Activated CD4-positive, alpha-beta T cell treated with anti-CD3 and anti-CD28 coated beads, Interleukin-2, amount 10 ng/mL, durations not matched to agents 7 days and 5 days (primary cell): ENCODE measurements around the gene NAA60. TPM values are rescaled to one million over a fixed set of nuclear protein-coding genes. Genes with fewer than 3 reads are reported as not detected.

ENCODE experiments used
- CTCF ChIA-PET: fragments of 350-600 bp; sonication (Branson Sonifier 250); formaldehyde crosslinking; loops from one replicate; lab custom pipeline; 2021; ENCODE audit warnings: antibody characterized with exemption; lab: Charles Lee
- POLR2A ChIA-PET: fragments of 350-600 bp; sonication (Branson Sonifier 250); formaldehyde crosslinking; loops from one replicate; lab custom pipeline; 2021; ENCODE audit warnings: antibody characterized with exemption; lab: Charles Lee
- DNase-seq: peaks from one replicate; pipeline ENCODE4 v3.0.0-alpha.2; 2020
- H3K27ac Mint-ChIP-seq: one replicate; pipeline ENCODE4 v1.8.0; 2021; ENCODE audit warnings: mild to moderate bottlenecking, moderate library complexity, mixed read lengths
- H3K27me3 Mint-ChIP-seq: one replicate; pipeline ENCODE4 v1.8.0; 2021; ENCODE audit warnings: mixed read lengths
- H3K36me3 Mint-ChIP-seq: one replicate; pipeline ENCODE4 v1.8.0; 2021; ENCODE audit warnings: low read depth, mixed read lengths
- H3K4me1 Mint-ChIP-seq: one replicate; pipeline ENCODE4 v1.8.0; 2021; ENCODE audit warnings: mixed read lengths
- H3K4me3 Mint-ChIP-seq: one replicate; pipeline ENCODE4 v1.8.0; 2021; ENCODE audit warnings: mild to moderate bottlenecking, moderate library complexity, mixed read lengths
- H3K9me3 Mint-ChIP-seq: one replicate; pipeline ENCODE4 v1.8.0; 2021; ENCODE audit warnings: mixed read lengths
- total RNA-seq, 2 experiments: library from RNA; stranded (reverse); gene quantifications; one replicate each; pipeline ENCODE4 v1.2.3, GENCODE V29; 2021

The NAA60 gene
- total RNA-seq, 2 experiments from 2014 or later = 42.6 to 59.1 TPM

DNA sequence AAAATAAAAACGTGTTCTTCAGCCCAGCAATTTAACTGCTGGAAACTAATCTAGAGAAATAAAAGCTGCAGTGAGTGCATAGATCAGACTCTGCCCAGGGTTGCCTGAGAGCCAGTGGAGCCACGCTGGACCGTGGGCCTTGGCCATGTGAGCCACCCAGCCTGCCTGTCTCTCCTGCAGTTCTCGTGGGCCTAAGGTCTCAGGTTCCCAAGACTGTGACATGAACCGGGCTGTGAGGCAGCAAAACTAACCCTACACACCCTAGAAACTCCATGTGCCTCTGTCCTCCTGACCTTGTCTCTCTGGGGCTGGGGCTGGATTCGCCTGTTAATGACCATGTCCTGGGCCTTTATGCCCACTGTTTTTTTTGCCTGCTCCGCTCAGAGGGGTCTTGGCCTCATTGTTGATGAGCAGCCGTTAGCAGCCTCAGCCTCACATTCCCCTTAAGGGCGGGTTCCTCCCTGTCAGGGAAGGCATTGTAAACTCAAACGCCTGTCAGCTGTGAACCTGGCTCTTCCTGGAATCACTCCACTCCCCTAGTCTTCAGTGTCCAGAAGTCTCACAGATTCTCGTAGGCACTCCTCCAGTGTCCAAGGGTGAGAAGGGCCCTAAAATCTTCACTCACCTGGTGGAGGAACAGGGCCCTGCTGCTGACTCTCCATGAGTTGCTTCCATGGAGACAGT is 34.9 kb downstream of the NAA60 start:
- no peak overlapping the region for H3K27ac Mint-ChIP-seq
- CTCF ChIA-PET = no interaction called here
- peaks cover 39% of the 10 kb centered on the region for H3K36me3 Mint-ChIP-seq
- no peaks in the 10 kb centered on the region for H3K4me1 Mint-ChIP-seq
- no peak overlapping the region for H3K4me3 Mint-ChIP-seq
- no peaks in the 10 kb centered on the region for H3K27me3 Mint-ChIP-seq
- no peak for DNase-seq
- H3K9me3 Mint-ChIP-seq = no peaks in the 10 kb centered on the region
- POLR2A ChIA-PET = no interaction called here

- ChIA-PET CTCF (interaction anchor here (1.0 kb wide), 1 partner anchor 11 kb away, joined by 3 read pairs; no protein-coding TSS in a partner anchor), POLR2A (no interaction called here)
- Mint-ChIP-seq H3K4me3 (no peak overlapping the region), H3K9me3 (no peaks in the 10 kb centered on the region), H3K4me1 (no peaks in the 10 kb centered on the region), H3K36me3 (peaks cover 43% of the 10 kb centered on the region), H3K27ac (no peak overlapping the region), H3K27me3 (no peaks in the 10 kb centered on the region)
- DNase-seq = no peak
These were observed 36.3 kb downstream of the NAA60 start for GRCh38 chr16:3479654-3480216.

DNA sequence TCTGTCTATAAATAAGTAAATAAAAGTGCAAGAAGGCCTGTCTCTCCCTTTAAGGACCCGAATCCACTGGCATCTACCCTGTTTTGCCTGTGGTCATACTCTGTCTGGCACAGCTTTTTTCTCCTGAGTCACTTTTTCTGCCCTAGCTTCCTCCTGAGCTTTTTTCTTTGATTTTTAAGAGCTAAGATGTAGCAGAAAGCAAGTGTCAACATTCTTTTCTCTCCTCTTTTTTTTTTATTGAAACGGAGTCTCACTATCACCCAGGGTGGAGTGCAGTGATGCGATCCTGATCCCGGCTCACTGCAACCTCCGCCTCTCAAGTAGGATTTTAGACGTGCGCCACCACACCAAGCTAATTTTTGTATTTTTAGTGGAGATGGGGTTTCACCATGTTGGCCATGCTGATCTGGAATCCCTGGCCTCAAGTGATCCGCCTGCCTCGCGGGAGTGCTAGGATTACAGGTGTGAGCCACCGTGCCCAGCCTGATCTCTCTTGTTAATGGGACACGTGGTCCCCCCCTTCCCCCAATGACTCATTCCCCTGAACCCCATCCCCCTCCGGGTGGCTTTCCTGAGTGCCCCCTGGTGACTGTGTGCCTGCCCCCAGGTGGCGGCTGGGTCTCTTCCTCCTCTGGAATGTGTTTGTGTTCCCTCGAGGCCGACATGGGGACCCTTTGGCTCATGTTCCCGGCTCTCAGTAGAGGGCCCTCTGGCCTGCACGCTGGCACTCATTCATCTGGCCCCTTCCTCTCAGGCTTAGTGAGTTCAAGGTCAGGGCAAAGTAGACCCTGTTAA is 37.6 kb downstream of the NAA60 start:
- Mint-ChIP-seq H3K9me3 (no peaks in the 10 kb centered on the region), H3K36me3 (peaks cover 42% of the 10 kb centered on the region), H3K27ac (no peak overlapping the region), H3K4me3 (no peak overlapping the region), H3K27me3 (no peaks in the 10 kb centered on the region), H3K4me1 (no peaks in the 10 kb centered on the region)
- ChIA-PET CTCF (interaction anchor here (0.6 to 0.7 kb wide), 3 partner anchors 24 to 727 kb away, joined by 3 read pairs; no protein-coding TSS in a partner anchor), POLR2A (no interaction called here)
- DNase-seq = no peak

DNA sequence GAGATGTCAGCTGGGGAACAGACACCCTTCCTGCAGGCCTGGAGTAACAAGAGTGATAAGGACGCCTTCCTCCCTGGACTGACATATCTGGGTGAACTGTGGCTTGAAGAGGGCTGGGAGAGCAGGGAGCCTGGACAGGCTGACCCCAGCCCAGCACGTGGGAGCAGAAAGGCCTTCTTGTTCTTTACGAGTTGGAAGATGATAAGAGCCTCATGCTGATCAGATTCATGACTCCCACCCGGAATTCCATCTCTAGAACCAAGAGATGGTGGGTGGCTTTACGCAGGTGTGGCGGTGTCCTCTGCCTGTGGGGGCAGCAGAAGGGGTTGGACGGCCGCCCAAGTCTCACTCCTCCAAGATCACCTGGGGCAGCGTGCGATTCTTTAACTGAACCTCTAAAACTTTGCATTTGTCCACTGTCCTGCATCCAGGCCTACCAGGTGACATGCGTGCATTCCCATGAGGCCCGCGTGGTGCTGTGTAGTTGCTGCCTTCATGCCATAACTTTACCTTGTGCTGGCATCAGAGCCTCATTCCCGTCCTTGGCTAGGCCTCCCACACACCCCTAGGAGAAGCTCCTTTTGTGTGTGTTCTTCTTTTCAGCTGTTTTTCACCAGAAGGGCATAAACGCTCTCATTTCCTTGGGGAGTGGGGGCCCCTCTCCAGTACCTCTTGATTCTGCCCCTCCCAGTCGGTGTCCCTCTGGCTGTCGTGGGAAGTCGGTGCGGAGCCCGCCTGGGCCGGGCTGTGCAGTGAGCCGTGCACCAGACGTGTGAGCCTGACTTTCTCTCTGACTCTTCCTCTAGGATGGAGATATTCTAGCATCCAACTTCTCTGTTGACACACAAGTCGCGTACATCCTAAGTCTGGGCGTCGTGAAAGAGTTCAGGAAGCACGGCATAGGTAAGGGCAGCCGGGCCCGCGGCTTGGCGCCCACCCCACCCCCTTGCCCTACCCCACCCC is 38.5 kb downstream of the NAA60 start:
- no peak overlapping the region for H3K4me3 Mint-ChIP-seq
- no peak for DNase-seq
- POLR2A ChIA-PET = no interaction called here
- no peaks in the 10 kb centered on the region for H3K27me3 Mint-ChIP-seq
- CTCF ChIA-PET = interaction anchor here (0.6 kb wide), 1 partner anchor 292 kb away, joined by 3 read pairs; no protein-coding TSS in a partner anchor
- no peak overlapping the region for H3K27ac Mint-ChIP-seq
- H3K9me3 Mint-ChIP-seq = no peaks in the 10 kb centered on the region
- H3K36me3 Mint-ChIP-seq = peaks cover 41% of the 10 kb centered on the region
- H3K4me1 Mint-ChIP-seq = no peaks in the 10 kb centered on the region

GRCh38 chr16:3482659-3483241 is 39.3 kb downstream of the NAA60 start:
- Mint-ChIP-seq H3K27me3 (no peaks in the 10 kb centered on the region), H3K27ac (no peak overlapping the region), H3K36me3 (peaks cover 38% of the 10 kb centered on the region), H3K4me3 (no peak overlapping the region), H3K9me3 (no peaks in the 10 kb centered on the region), H3K4me1 (no peaks in the 10 kb centered on the region)
- ChIA-PET POLR2A (no interaction called here), CTCF (no interaction called here)
- DNase-seq = no peak

- peaks cover 30% of the 10 kb centered on the region for H3K36me3 Mint-ChIP-seq
- DNase-seq = no peak
- H3K27ac Mint-ChIP-seq = no peak overlapping the region
- H3K9me3 Mint-ChIP-seq = no peaks in the 10 kb centered on the region
- POLR2A ChIA-PET = no interaction called here
- CTCF ChIA-PET = interaction anchor here (0.6 kb wide), 1 partner anchor 850 kb away, joined by 4 read pairs; no protein-coding TSS in a partner anchor
- H3K4me1 Mint-ChIP-seq = no peaks in the 10 kb centered on the region
- H3K4me3 Mint-ChIP-seq = no peak overlapping the region
- H3K27me3 Mint-ChIP-seq = no peaks in the 10 kb centered on the region
These were observed 41.0 kb downstream of the NAA60 start for GRCh38 chr16:3484318-3485096.

- no peak for DNase-seq
- no peaks in the 10 kb centered on the region for H3K9me3 Mint-ChIP-seq
- H3K4me3 Mint-ChIP-seq = no peak overlapping the region
- no peaks in the 10 kb centered on the region for H3K27me3 Mint-ChIP-seq
- ChIA-PET CTCF (interaction anchor here (0.6 kb wide), 1 partner anchor 849 kb away, joined by 4 read pairs; no protein-coding TSS in a partner anchor), POLR2A (no interaction called here)
- H3K4me1 Mint-ChIP-seq = no peaks in the 10 kb centered on the region
- peak overlapping the region; percentile 46 for H3K27ac Mint-ChIP-seq
- H3K36me3 Mint-ChIP-seq = peaks cover 27% of the 10 kb centered on the region
These were observed 41.7 kb downstream of the NAA60 start for GRCh38 chr16:3485097-3485745.

GRCh38 chr16:3485821-3486505 is 42.5 kb downstream of the NAA60 start:
- H3K27me3 Mint-ChIP-seq = no peaks in the 10 kb centered on the region
- DNase-seq = no peak
- H3K36me3 Mint-ChIP-seq = peaks cover 25% of the 10 kb centered on the region
- no peaks in the 10 kb centered on the region for H3K4me1 Mint-ChIP-seq
- no peaks in the 10 kb centered on the region for H3K9me3 Mint-ChIP-seq
- H3K27ac Mint-ChIP-seq = no peak overlapping the region
- ChIA-PET POLR2A (no interaction called here), CTCF (interaction anchor here (1.8 kb wide), 1 partner anchor 12 kb away, joined by 5 read pairs; no protein-coding TSS in a partner anchor)
- no peak overlapping the region for H3K4me3 Mint-ChIP-seq

- Mint-ChIP-seq H3K27me3 (no peaks in the 10 kb centered on the region), H3K4me1 (no peaks in the 10 kb centered on the region), H3K4me3 (no peak overlapping the region), H3K36me3 (peaks cover 20% of the 10 kb centered on the region), H3K27ac (no peak overlapping the region), H3K9me3 (no peaks in the 10 kb centered on the region)
- no peak for DNase-seq
- CTCF ChIA-PET = interaction anchor here (0.6 to 1.8 kb wide), 2 partner anchors 11 to 85 kb away, joined by 3 to 5 read pairs; no protein-coding TSS in a partner anchor
- POLR2A ChIA-PET = no interaction called here
These were observed 43.2 kb downstream of the NAA60 start for GRCh38 chr16:3486506-3487215.
